CD4-positive, alpha-beta T cell treated with Interleukin-21 for 1 hour (primary cell): Measurements from ENCODE around the gene ADAMTS6.
"Not testable (repeated sequence)": the region's sequence is repeated elsewhere in the genome, so short reads cannot be mapped to it uniquely, and the experiment has no call there.

Experiments used
- DNase-seq: peaks from one replicate; pipeline ENCODE4 v3.0.0-alpha.2; 2020

The ADAMTS6 gene

DNA sequence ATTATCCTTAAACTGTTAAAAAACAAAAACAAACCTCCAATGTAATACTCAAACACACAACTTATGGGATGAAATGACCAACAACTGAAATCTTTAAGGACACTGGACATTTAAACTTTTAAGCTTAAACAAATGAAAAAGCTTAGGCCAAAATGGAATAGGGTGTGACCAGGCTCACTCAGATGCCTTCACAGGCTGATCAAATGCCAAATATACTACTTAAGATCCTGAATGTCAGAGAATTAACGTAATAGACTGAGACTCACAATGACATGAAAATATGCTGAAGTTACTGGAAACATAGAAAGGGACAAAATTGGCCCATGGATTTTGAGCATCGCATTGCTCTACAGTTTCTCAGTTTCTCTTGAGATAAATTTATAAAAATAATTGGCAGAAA, 286.8 kb downstream of the ADAMTS6 start:
- DNase-seq, result no peak

DNA sequence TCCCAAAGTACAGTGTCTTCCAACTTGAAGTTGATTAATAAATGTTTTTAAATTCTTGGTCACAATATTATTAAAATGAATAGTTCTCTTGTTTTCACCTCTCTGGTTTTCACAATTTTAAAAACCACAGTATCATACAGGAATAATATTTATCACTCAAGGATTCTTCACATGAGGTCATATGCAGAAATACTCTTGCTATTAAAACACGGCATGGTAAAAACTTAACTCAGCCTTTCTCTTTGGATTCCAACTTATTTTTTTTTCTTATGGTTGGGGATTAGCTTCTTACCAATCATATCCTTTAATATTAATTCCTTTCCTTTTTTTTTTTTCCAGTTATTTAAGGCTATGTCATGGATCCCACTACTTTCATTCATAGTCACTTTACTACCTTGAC, 289.4 kb downstream of the ADAMTS6 start:
- DNase-seq, result no peak

DNA sequence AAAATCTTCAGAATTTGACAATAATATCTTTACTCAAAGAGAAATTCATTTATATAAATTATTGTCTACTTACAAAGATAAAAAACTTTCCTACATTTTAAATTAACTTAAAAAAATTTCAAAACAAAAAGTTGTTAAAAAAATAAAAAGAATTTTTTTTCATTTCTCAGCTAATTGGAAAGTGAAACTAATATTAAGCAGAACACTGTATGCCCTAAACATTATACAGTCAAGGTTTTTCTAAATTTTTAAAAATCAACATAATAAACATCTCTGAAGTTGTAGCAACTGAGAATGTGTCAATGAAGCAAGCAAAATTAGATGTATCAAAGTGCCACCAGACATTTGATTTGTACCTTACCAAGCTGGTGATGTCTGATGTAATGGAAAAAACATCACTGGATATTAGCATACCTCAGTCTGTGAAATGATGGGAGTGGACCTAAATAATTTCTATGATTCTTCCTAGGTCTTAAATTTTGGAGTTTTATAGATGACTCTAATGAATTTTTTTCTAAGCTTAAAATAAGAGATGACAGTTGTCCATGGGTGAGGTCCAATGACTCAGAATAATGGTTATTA, 290.1 kb downstream of the ADAMTS6 start:
- DNase-seq, result no peak

DNA sequence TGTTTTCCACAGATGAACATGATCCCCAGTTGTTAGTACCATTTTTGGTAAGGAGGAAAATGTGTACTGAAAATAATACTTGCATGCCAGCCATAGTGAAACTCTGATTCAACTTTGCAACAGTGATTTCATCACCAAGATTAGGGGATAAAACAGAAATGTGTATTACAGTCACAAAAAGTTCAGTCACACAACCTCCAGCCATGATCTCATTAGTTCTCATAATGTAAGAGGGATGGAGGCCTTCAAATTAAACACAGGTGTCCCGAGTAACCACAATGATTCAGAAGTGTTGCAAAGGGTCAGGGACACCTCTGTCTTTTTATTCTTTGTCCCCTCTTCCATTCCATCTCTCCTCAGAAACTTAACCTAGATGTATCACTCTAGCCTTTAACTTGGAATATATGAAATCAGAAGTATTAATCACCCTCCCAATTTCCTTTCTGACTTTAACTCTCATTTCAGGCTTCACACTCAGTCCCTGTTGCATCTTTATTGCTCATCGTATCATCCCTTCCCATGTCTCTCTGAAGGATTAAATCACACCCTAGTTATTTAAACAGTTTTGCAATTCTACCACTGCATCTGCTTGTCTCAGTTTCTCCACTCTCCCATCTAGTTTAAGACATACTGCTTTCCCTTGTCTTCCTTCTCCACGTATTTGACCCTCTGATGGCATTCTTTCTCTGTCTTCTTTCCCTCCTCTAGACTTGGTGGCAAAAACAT, 291.2 kb downstream of the ADAMTS6 start:
- DNase-seq, result no peak

DNA sequence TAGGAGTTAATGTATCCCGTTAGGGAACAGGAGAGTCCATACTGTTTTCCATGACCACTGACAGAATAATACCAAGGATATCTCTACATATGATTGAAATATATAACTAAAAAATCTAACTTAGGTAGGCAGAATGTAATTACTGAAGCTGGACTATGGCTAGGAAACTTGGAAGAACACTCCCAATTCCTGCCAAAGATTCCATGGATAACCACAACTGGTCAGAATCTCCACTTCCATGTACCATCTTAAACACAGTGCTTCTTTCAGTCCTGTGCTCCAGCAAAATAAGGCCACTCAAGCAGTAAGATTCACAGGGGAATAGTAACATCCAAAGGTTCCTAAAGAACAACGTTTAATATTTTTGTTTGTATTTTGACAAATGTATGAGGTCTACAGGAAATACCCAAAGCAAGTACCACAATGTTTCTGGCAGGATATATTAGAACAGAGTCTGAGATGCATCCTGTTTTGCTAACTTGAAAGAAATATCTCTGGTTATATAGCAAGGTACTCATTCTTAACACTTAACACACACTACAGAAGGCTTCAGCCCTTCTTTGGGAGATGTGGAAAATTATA, 295.0 kb downstream of the ADAMTS6 start:
- DNase-seq, result no peak

DNA sequence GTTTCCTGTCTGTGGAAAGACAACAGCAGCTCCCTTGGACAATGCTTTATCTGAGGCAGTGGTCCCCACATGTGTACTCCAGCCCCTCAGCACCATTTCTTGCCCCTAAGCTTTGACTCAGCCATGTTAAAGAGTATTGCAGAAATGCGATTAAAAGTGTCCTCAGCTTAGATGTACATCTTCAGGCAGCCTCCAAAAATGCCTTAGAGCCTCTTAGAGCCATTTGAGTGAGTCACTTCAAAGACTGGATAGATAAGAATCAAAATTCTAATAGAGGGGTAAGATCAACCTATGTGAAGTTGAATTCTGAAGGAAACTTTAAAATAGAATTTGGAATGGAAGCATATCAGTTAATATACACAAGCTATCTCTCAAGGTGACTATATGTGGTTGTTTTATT, 296.3 kb downstream of the ADAMTS6 start:
- no peak for DNase-seq

DNA sequence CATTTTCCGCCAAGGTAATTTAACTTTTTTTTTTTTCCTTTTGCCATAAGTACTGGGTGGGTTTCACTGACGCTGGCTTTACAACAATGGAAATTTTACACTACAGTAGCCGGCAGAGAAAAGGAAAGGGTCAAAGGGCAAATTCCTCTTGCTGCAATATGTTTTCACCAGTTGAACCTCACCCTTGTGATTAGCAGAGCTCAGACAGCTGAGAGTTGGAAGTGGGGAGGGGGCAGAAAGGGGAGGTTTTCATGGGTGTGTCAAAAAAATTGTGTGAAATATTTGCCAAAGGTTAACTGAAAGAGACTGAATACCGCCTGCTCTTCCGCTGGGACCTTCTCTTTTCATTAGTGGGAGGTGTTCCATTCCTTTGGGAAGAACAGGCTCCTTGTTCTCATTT, 296.9 kb downstream of the ADAMTS6 start:
- DNase-seq, result no peak

DNA sequence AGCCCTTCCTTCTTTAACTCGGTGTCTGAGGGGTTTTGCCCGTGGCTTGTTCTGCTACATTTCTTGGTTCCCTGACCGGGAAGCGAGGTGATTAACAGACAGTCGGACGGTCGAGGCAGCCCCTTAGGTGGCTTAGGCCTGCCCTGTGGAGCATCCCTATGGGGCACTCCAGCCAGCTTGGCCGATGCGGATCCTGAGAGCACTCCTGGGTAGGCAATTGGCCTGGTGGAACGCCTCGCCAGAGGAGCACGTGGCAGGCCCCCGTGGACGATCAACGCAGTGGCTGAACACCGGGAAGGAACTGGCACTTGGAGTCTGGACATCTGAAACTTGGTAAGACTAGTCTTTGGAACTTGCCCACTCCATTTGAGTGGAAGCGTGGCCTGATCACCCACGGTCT, 307.5 kb downstream of the ADAMTS6 start:
- not testable (repeated sequence) for DNase-seq

DNA sequence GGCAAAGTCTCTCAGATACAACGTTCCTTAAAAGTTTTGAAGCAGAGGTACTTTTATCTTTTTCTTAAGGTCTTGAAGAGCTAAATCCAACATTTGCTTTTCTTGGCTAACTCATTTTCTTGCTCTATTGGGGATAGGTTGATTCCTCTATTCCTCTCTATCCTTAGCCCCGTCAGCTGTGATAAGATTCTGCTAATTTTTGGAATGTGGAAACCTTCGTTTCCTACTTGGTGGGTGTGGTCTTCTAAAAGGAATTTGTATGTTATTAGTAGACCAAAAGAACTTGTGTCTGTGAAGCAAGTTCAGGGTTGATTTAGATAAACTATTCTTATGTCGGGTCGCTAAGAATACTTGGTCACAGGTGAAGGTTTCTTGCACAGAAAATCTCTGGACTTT, 308.6 kb downstream of the ADAMTS6 start:
- DNase-seq, result no peak

DNA sequence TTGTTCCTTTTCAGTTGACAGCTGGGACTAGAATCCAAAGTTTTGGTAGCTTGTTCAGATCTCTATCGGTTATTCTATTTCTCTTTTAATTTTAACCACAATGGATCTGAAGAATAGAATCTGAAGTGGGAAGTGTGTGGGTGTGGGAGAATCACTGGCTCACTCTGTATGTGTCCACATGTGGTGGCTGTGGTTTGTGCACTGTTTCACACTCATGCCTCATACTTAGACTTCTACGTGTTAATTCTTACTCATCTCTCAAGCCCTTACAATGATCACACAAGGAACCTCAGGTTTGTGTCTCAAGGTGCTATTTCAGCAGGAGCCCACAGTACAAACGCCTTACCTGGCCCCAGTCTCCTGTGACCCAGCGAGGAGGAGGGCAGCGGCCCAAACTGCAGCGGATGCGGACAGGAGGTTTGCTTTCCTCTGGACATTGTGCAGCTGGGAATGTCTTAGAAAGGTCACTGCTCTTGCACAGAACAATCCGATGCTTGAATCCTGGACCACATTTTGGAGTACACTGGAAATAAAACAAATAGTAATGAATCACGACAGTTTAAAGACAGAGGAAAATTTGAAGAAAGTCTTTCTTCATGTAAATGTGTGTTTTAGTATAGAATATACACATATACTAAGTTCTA, 309.1 kb downstream of the ADAMTS6 start:
- no peak for DNase-seq

DNA sequence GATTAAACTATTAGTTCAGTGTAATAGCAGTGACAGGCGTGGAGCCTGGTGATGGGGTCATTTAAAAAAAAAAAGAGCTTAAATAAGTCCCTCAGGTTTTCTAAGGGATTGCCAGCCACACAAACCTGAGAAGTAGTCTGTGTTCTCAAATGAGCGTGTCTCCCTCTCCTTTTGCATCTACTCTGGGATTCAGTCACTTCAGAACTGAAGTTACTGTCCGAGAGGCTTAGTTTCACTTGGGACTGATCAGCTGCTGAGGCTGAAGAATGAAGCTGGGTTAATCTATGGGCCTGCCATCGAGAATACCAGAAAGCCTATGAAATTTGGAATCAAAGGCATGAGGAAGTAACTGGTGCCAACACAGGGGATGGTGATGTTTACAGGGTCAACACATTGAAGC, 310.1 kb downstream of the ADAMTS6 start:
- DNase-seq, result no peak

DNA sequence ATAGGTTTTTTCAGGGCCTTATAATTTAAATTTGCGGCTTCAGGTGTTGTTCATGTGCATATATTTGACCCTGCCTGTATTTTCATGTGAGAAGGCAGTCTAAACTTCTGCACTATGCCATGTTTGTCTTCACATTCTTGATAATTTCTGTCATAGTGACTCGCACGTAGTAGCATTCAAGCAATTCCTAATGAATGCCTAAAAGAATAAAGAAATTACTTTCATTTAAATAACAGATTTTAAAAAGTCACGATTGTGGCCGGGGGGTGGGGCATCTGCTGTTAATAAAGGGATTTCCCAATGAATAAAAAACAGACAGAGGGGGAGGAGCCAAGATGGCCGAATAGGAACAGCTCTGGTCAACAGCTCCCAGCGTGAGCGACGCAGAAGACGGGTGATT, 318.0 kb downstream of the ADAMTS6 start:
- DNase-seq, result no peak

DNA sequence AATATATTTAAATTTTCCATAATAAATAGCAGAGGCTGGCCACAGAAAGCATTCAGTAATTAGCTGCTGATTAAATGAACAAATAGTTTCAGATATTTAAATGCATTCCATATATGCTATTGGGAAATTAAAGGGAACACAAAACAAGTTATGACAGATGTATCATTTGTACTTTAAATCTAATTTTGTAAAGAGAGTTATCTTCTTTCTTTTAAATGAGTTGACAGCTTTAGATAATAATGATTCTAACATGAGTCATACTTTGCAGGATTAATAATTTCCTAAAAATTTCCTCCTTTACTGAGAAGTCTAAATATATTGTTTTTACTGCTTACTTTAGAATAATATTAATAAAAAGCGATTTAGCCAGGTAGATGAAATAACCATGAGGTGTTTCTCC, 320.1 kb downstream of the ADAMTS6 start:
- no peak for DNase-seq

DNA sequence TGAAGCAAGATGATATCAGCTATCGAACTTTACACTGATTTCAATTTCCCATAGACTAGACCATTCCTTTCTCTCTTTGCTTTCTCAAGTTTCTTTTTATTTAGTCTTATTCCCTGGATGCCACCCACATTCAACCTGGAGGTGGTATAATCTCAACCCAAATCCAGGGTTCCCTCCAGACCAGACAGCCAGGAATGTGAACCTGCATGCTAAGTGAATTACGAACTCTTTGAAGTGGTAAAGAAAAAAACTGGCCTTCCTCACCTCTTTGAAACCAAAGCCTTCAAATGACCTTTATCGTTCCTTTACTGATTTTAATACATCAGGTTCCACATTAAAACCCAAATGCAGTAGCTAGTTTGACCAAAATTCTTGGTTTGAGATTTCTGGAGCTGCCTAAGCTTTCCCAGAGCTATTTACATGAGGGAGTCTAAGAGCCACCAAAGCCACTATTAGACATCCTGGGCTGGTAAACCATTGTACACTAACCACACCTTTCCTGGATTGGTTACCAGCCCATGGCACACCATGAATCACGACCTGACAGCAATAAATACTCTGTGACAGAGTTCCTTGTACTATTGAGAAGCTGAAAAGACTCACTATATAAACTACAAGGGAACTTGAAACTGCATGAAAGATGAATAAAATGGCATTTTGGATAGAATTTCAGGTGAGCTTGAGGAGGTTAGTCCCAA, 323.7 kb downstream of the ADAMTS6 start:
- DNase-seq, result no peak

DNA sequence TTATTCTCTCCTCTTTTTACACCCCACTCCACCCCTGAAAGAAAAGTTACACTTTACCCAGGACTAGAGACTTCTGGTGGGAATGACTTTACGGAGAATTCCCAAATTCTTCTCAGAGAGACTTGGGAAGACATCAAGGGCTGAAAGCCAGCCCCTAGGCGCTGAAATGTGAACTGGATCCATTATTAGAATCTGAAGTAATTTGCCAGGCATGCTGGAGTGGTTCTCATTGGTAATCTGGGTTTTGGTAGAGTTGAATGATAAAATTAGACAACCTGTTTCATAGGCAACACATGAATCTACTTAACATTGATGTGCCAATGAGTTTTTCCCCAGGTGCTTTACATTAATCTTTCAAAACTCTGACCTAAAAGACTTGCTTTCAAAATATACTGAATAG, 324.8 kb downstream of the ADAMTS6 start:
- no peak for DNase-seq

DNA sequence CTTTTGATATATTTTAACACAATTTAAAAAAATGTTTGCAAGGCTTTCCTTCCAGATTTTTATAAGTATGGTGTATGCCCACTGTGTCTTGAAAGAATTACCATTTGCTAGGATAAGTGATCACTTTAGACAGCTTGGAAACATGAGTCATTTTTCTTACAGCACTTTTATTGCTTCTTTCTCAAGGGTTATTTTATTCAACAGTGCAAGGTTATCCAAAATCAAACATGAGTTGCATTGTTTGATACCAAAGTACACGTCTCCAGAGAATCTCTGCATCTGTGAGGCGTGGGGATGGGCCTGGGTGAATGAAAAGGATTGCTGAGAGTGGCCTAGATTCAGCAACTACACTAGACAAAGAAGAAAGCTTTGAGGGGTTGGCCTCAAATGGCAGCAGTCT, 329.6 kb downstream of the ADAMTS6 start:
- DNase-seq, result no peak

DNA sequence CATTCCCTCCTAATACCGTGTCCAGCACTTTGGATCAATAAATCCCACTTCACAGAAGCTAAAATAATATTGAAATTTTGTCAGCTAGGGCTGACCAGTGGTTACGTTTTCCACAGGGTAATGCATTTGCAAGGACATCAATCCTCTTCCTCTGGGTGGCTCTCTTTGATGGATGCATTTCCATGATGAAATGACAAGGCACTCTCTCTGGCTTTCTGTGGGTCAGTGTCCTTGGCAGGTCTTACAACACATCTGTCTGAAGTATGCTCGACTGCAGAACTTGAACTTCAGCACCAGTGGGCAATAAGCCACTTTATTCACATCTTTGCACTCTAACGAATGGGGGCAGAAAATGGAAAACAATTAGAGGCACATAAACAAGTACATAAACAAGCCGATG, 330.1 kb downstream of the ADAMTS6 start:
- no peak for DNase-seq

DNA sequence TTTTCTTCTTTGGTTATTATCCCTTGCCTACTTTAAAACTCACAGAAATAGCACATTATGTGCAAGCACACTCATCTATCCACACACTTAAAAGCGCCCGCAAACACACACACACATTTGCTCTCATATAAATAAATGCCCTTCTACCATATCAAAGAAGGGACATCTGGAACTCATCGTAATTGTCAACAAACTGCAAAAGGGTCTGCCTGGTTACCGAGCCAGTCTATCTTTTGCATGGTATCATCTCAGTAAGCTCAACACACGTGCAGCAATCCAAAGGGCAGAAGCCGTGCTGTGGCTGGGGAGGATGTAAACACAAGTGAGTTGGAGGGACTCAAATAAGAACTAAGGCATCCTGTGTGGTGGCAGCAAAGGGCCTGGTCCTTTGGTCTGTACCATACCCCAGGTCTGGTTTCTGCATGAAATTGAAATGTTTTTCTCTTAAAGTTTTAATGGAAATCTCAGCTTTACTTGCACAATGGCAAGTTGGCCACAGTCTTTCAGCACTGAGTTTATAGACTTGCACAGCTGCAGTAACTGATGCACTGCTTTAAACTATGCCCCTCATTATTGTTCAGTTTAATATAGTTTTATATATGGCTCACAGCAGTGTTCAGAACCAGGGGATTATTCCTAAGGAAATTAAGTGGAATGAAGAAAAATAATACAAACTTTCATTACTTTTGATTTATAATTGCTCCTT, 331.0 kb downstream of the ADAMTS6 start:
- no peak for DNase-seq

DNA sequence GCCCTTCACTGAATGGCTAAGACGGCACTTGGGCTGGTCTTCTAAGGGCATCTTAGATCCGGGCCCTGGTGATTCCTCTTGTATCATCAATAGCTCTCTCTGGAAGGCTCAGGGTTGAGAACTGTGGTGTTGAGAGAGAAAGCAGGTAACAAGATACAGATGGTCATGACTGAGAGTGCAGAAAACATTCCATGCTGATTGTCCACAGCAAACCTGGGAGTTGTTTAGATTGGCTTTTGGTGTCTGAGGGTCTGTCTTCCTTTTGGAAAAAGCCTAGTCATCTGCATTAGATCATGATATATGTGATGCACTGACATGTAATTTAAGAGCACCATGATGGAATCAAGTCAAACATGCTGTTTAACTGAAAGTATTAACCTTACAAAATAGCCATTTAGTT, 331.9 kb downstream of the ADAMTS6 start:
- DNase-seq, result no peak

DNA sequence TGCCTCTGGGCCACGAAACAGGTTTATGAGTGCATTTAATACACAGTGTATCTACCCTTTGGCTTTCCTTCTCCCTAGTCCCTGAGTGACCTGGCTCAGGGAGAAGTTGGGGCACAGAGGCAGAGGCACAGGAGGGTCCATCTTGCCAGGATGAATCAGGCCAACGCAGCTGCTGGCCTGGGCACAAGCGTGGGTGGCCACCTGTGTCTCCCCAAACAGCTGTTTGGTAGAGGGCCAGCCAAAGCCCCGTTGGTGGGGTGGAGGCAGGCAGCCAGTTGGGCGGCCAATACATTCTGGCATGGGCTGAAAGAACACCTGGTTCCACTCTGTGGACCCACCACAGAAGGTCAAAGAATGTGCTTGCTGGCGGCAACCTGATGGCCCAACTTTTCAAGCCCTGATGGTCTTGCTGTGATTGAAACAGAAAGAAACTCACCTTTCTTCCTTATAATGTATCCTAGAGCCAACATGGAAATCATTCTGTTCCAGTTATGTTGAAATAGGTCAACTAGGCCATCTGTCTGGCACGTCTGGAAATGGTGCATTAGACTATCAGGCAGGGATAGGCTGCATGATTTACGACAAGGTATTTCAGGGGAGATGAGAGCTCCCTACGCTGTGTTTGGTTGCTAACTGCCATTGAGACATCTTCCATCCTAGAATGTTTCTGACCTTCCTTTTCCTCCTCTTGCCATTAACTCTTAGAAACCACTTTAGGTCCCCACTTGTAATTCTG, 337.4 kb downstream of the ADAMTS6 start:
- DNase-seq, result no peak

DNA sequence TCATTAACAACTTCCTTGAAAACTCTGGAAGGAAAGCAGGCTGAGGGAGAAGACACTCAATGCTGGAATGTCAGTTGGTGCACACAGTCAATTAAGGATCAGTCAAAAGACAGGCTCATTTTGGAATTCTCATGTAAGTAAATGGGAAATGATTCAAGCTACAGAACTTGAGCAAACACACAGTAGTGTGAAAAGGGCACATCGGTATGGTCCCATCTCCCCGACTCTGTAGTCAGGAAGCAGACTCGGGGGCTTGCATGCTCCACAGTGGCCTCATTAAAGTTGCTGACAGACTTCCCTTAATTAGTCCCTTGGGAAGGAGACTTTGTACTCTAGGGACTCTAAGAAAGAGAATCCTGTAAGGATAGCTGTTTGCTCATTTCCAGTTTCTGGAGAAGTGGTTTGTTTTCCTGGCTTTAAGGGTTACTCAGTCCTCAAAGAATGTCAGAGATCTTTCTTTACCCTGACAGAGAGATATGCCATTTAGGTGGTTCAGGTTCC, 339.2 kb downstream of the ADAMTS6 start:
- no peak for DNase-seq

DNA sequence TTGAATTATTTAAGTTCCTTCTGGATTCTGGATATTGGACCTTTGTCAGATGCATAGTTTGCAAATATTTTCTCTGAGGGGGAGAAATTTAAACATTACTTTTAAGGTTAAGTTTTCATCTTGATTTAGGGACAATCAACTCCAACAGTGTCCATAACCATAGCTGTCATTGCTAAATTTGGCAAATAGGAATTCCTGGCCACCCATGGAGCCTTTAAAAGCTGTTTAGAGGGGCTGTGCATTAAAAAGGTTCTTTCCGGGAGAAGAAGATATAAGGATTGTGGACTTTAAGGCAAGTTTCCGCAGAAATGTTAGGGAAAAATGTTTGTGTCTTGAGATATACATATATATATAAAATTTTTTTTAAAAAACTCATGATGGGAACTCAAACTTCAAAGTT, 339.7 kb downstream of the ADAMTS6 start:
- DNase-seq, result no peak
